BLaER1 treated with 17β-estradiol and CSF1 and Interleukin-3, amounts not matched to agents 10 nM and 100 nM (cell line): ENCODE data around the gene PPFIA1.

Experiments used
- H3K27ac ChIP-seq, 11 experiments: shearing (Covaris generic); formaldehyde crosslinking; 2 replicates each; pipeline ENCODE4 v1.8.1; 2022
- H3K27me3 ChIP-seq, 11 experiments: shearing (Covaris generic); formaldehyde crosslinking; 2 replicates each; pipeline ENCODE4 v1.8.1; 2022
- H3K36me3 ChIP-seq, 11 experiments: shearing (Covaris generic); formaldehyde crosslinking; 2 replicates each; pipeline ENCODE4 v1.8.1; 2022
- H3K4me1 ChIP-seq, 10 experiments: shearing (Covaris generic); formaldehyde crosslinking; 2 replicates each; pipeline ENCODE4 v1.8.1; 2022
- H3K4me2 ChIP-seq, 11 experiments: shearing (Covaris generic); formaldehyde crosslinking; 2 replicates each; pipeline ENCODE4 v1.8.1; 2022
- H3K4me3 ChIP-seq, 10 experiments: shearing (Covaris generic); formaldehyde crosslinking; 2 replicates each; pipeline ENCODE4 v1.8.1; 2022
- H3K9ac ChIP-seq, 11 experiments: shearing (Covaris generic); formaldehyde crosslinking; 2 replicates each; pipeline ENCODE4 v1.8.1; 2022
- H3K9me3 ChIP-seq, 11 experiments: shearing (Covaris generic); formaldehyde crosslinking; replicated peaks in 1 of 11; 2 replicates each; pipeline ENCODE4 v1.8.1; 2022
- H4K20me1 ChIP-seq, 11 experiments: shearing (Covaris generic); formaldehyde crosslinking; 2 replicates each; pipeline ENCODE4 v1.8.1; 2022
- Cebpa-rat ChIP-seq, 11 experiments: shearing (Covaris generic); IDR thresholded peaks; 2 replicates each; pipeline ENCODE4 v1.8.1; 2022

Gene PPFIA1

GRCh38 chr11:70365544-70365927, 95.0 kb downstream of the PPFIA1 start:
- H3K4me1 ChIP-seq: peaks cover 17 to 33% (median 26%) of the 10 kb centered on the region in 10 experiments
- H3K27ac ChIP-seq: no peak overlapping the region
- peaks cover 0 to 26% (median 8%) of the 10 kb centered on the region in 11 experiments; a peak in 12 of 22 replicates for H3K27me3 ChIP-seq
- H3K4me3 ChIP-seq: peak overlapping the region in 1 of 10 experiments; percentile 32; a peak in 1 of 20 replicates
- peak overlapping the region; percentile 53 to 88 (median 74); a peak in 20 of 22 replicates for H3K4me2 ChIP-seq
- H3K9me3 ChIP-seq: peaks cover 0 to 20% (median 17%) of the 10 kb centered on the region in 11 experiments; a peak in 19 of 22 replicates
- H3K9ac ChIP-seq: no peak overlapping the region
- TF ChIP-seq Cebpa-rat (IDR thresholded peaks at IDR 0.05): no peak
- peaks cover 65 to 99% (median 79%) of the 10 kb centered on the region in 11 experiments for H3K36me3 ChIP-seq
- peaks cover 47 to 99% (median 73%) of the 10 kb centered on the region in 11 experiments for H4K20me1 ChIP-seq

GRCh38 chr11:70367071-70367470, 96.6 kb downstream of the PPFIA1 start:
- Histone ChIP-seq H4K20me1 (peaks cover 40 to 97% (median 58%) of the 10 kb centered on the region in 11 experiments), H3K4me3 (no peak overlapping the region), H3K27me3 (peaks cover 0 to 22% (median 8%) of the 10 kb centered on the region in 11 experiments; a peak in 12 of 22 replicates), H3K9ac (no peak overlapping the region), H3K27ac (no peak overlapping the region), H3K36me3 (peaks cover 62 to 99% (median 79%) of the 10 kb centered on the region in 11 experiments), H3K4me2 (no peak overlapping the region), H3K9me3 (peaks cover 0 to 28% (median 25%) of the 10 kb centered on the region in 11 experiments; a peak in 19 of 22 replicates), H3K4me1 (peaks cover 17 to 33% (median 26%) of the 10 kb centered on the region in 10 experiments)
- TF ChIP-seq Cebpa-rat (IDR thresholded peaks at IDR 0.05): no peak

DNA sequence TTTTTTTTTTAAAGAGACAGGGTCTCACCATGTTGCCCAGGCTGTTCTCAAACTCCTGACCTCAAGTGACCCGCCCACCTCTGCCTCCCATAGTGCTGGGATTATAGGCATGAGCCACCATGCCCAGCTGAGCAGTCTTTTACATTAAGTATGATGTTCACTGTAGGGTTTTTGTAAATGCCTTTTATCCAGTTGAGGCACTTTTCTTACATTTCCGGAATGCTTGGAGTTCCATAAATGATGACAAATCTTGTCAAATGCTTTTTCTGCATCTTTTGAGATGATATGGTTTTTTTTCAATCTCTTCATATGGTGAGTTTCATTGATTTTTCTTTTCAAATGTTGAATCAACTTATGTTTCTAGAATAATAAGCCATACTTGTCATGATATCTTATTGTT, 98.5 kb downstream of the PPFIA1 start:
- H4K20me1 ChIP-seq: peaks cover 23 to 97% (median 48%) of the 10 kb centered on the region in 11 experiments
- no peak overlapping the region for H3K9ac ChIP-seq
- no peak for TF ChIP-seq Cebpa-rat (IDR thresholded peaks at IDR 0.05)
- no peak overlapping the region for H3K4me2 ChIP-seq
- no peak overlapping the region for H3K27ac ChIP-seq
- peaks cover 62 to 99% (median 79%) of the 10 kb centered on the region in 11 experiments for H3K36me3 ChIP-seq
- H3K9me3 ChIP-seq: peaks cover 0 to 28% (median 25%) of the 10 kb centered on the region in 11 experiments; a peak in 19 of 22 replicates
- H3K4me1 ChIP-seq: peaks cover 17 to 27% (median 21%) of the 10 kb centered on the region in 10 experiments
- no peak overlapping the region for H3K4me3 ChIP-seq
- peaks cover 0 to 16% (median 6%) of the 10 kb centered on the region in 11 experiments; a peak in 8 of 22 replicates for H3K27me3 ChIP-seq

DNA sequence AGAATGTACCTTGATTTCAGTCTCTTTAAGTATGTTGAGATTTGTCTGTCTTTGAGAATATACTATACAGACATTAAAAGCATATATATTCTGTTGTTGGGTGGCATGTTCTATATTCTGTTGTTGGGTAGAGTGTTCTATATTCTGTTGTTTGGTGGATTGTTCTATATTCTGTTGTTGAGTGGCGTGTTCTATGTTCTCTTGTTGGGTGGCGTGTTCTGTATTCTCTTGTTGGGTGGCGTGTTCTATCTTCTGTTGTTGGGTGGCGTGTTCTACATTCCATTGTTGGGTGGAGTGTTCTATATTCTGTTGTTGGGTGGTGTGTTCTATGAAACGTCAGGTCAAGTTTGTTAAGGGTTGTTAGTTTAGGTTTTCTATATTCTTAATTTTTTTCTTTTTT, 100.8 kb downstream of the PPFIA1 start:
- peaks cover 4 to 84% (median 28%) of the 10 kb centered on the region in 11 experiments; a peak in 18 of 22 replicates for H4K20me1 ChIP-seq
- no peak for TF ChIP-seq Cebpa-rat (IDR thresholded peaks at IDR 0.05)
- H3K4me2 ChIP-seq: no peak overlapping the region
- H3K4me3 ChIP-seq: no peak overlapping the region
- H3K4me1 ChIP-seq: peaks cover 0 to 4% (median 0%) of the 10 kb centered on the region in 10 experiments; a peak in 4 of 20 replicates
- peaks cover 0 to 28% (median 25%) of the 10 kb centered on the region in 11 experiments; a peak in 19 of 22 replicates for H3K9me3 ChIP-seq
- H3K27ac ChIP-seq: no peak overlapping the region
- peaks cover 76 to 100% (median 87%) of the 10 kb centered on the region in 11 experiments for H3K36me3 ChIP-seq
- H3K27me3 ChIP-seq: peaks cover 0 to 12% (median 0%) of the 10 kb centered on the region in 11 experiments; a peak in 4 of 22 replicates
- H3K9ac ChIP-seq: no peak overlapping the region

GRCh38 chr11:70372076-70372475, 101.6 kb downstream of the PPFIA1 start:
- no peak for TF ChIP-seq Cebpa-rat (IDR thresholded peaks at IDR 0.05)
- H3K4me1 ChIP-seq: no peaks in the 10 kb centered on the region
- peaks cover 0 to 9% (median 0%) of the 10 kb centered on the region in 11 experiments; a peak in 2 of 22 replicates for H3K27me3 ChIP-seq
- H3K9me3 ChIP-seq: peaks cover 0 to 25% (median 23%) of the 10 kb centered on the region in 11 experiments; a peak in 19 of 22 replicates
- peaks cover under 1 to 76% (median 21%) of the 10 kb centered on the region in 11 experiments; a peak in 14 of 22 replicates for H4K20me1 ChIP-seq
- H3K36me3 ChIP-seq: peaks cover 80 to 100% (median 88%) of the 10 kb centered on the region in 11 experiments
- no peak overlapping the region for H3K4me2 ChIP-seq
- no peak overlapping the region for H3K27ac ChIP-seq
- no peak overlapping the region for H3K9ac ChIP-seq
- H3K4me3 ChIP-seq: no peak overlapping the region

DNA sequence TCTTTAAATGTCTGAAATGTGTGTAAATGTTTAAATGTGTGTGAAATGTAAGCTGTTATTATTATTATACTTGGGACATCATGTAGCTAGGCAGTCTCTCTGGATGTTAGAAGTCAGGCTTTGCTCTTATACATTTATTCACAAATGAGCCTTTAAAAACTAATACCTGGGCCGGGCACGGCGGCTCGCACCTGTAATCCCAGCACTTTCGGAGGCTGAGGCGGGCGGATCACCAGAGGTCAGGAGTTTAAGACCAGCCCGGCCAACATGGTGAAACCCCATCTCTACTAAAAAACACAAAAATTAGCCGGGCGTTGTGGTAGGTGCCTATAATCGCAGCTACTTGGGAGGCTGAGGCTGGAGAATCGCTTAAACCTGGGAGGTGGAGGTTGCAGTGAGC, 106.1 kb downstream of the PPFIA1 start:
- no peaks in the 10 kb centered on the region for H3K4me1 ChIP-seq
- H3K9ac ChIP-seq: no peak overlapping the region
- H3K9me3 ChIP-seq: no peaks in the 10 kb centered on the region
- no peak overlapping the region for H3K27ac ChIP-seq
- H3K27me3 ChIP-seq: no peaks in the 10 kb centered on the region
- H3K4me3 ChIP-seq: no peak overlapping the region
- H3K4me2 ChIP-seq: no peak overlapping the region
- H4K20me1 ChIP-seq: peaks cover 0 to 64% (median 15%) of the 10 kb centered on the region in 11 experiments; a peak in 13 of 22 replicates
- H3K36me3 ChIP-seq: peaks cover 93 to 100% (median 98%) of the 10 kb centered on the region in 11 experiments
- TF ChIP-seq Cebpa-rat (IDR thresholded peaks at IDR 0.05): no peak

DNA sequence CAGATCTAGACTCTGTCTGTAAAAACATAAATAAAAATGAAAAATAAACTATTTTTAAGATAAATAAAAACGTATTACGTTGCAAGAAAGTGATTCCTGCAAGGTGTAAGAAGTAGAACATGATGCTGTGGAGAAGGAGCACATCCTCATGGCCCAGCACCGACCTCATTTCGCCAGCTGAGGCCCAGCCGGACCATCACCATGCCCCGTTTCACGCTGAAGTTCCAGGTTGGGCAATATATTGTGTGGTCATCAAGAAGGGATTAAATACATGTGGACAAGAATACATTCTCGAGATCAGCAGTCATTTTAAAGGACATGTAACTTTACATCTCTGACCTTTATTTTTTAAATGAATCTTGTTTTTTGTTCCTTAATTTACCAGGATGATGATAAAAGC, 107.2 kb downstream of the PPFIA1 start:
- no peaks in the 10 kb centered on the region for H3K9me3 ChIP-seq
- TF ChIP-seq Cebpa-rat (IDR thresholded peaks at IDR 0.05): no peak
- H3K4me3 ChIP-seq: no peak overlapping the region
- H3K9ac ChIP-seq: no peak overlapping the region
- H3K27ac ChIP-seq: no peak overlapping the region
- H3K27me3 ChIP-seq: no peaks in the 10 kb centered on the region
- peaks cover 96 to 100% (median 100%) of the 10 kb centered on the region in 11 experiments for H3K36me3 ChIP-seq
- no peak overlapping the region for H3K4me2 ChIP-seq
- H4K20me1 ChIP-seq: peaks cover 0 to 67% (median 15%) of the 10 kb centered on the region in 11 experiments; a peak in 13 of 22 replicates
- H3K4me1 ChIP-seq: no peaks in the 10 kb centered on the region

DNA sequence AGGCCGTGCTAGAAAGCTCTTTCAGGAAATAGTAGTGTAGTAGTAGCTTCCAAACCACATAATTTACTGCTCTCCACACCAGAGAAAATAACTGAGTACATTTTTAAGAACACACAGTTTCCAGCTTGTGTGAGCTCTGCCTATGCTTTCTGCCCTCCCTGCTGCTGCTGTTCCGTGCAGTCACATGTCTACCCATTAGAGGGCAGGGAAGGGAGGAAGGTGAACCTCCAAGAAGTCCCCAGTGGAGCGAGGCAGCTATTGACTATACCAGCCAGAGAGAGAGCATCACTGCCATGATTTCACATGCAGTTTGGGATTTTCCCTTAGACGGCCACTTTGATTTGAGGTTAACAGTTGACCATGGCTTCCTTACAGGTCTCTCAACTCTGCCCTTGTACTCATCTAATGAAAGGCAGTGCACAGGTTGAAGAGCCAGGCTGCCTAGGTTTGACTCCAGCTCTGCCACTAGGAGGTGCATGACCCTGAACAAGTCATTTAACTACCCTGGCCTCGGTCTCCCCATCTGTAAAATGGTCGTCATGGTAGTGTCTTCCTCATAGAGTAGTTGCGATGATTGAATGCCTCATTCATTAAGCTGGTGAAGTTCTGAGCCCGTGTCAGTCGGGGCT, 108.1 kb downstream of the PPFIA1 start:
- Histone ChIP-seq H4K20me1 (peaks cover 0 to 64% (median 17%) of the 10 kb centered on the region in 11 experiments; a peak in 15 of 22 replicates), H3K4me2 (no peak overlapping the region), H3K9ac (no peak overlapping the region), H3K36me3 (peaks cover 92 to 98% (median 96%) of the 10 kb centered on the region in 11 experiments), H3K9me3 (no peaks in the 10 kb centered on the region), H3K4me3 (no peak overlapping the region), H3K27ac (no peak overlapping the region), H3K27me3 (no peaks in the 10 kb centered on the region), H3K4me1 (peaks cover 0 to 3% (median 0%) of the 10 kb centered on the region in 10 experiments; a peak in 2 of 20 replicates)
- no peak for TF ChIP-seq Cebpa-rat (IDR thresholded peaks at IDR 0.05)

GRCh38 chr11:70381350-70381749, 110.9 kb downstream of the PPFIA1 start:
- no peaks in the 10 kb centered on the region for H3K27me3 ChIP-seq
- peaks cover 0 to 76% (median 22%) of the 10 kb centered on the region in 11 experiments; a peak in 15 of 22 replicates for H4K20me1 ChIP-seq
- H3K36me3 ChIP-seq: peaks cover 81 to 98% (median 88%) of the 10 kb centered on the region in 11 experiments
- no peak overlapping the region for H3K4me3 ChIP-seq
- H3K4me2 ChIP-seq: no peak overlapping the region
- peaks cover 0 to 7% (median 0%) of the 10 kb centered on the region in 10 experiments; a peak in 2 of 20 replicates for H3K4me1 ChIP-seq
- no peak overlapping the region for H3K9ac ChIP-seq
- H3K27ac ChIP-seq: no peak overlapping the region
- no peaks in the 10 kb centered on the region for H3K9me3 ChIP-seq
- no peak for TF ChIP-seq Cebpa-rat (IDR thresholded peaks at IDR 0.05)
